ENCODE results near the gene ARL8A. TPM values are rescaled to one million over a fixed set of nuclear protein-coding genes. Genes with fewer than 3 reads are reported as not detected.

The ARL8A gene
- total and polyA plus RNA-seq, 10 of the 15 experiments (the other 5 are each of a cell fraction or from before 2014, with no cell fraction given), result 0.34 to 49.2 (median 15.4) TPM

DNA sequence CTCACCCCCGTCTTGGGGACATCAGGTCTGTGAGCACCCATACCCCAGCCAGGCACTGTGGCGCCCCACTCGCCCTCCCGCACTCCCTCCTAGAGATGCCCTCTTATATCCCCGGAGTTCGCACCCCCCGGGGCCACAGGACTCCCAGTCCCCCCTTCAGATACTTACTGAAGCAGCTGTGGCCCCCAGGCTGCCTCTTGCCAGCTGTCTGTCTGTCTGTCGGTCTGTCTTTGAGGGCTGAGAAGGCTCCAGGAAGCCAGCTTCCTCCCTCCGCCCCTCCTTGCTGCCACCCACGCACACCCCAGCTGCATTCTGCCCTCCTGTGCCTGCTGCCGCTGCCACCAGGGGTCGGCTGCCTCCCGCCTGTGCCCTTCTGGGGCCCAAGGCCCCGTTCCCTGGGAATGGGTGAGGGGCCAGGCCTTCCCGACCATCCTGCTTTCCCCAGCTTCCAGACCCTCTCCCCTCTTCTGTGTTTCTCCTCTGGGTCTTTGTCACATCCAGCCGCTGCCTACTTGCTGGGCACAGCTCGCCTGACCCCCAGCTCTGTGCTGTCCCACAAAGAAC is 15.9 kb upstream of the ARL8A start, which contains the start of gene PTPN7 (continued):
- TF ChIP-seq, protein P1, sequence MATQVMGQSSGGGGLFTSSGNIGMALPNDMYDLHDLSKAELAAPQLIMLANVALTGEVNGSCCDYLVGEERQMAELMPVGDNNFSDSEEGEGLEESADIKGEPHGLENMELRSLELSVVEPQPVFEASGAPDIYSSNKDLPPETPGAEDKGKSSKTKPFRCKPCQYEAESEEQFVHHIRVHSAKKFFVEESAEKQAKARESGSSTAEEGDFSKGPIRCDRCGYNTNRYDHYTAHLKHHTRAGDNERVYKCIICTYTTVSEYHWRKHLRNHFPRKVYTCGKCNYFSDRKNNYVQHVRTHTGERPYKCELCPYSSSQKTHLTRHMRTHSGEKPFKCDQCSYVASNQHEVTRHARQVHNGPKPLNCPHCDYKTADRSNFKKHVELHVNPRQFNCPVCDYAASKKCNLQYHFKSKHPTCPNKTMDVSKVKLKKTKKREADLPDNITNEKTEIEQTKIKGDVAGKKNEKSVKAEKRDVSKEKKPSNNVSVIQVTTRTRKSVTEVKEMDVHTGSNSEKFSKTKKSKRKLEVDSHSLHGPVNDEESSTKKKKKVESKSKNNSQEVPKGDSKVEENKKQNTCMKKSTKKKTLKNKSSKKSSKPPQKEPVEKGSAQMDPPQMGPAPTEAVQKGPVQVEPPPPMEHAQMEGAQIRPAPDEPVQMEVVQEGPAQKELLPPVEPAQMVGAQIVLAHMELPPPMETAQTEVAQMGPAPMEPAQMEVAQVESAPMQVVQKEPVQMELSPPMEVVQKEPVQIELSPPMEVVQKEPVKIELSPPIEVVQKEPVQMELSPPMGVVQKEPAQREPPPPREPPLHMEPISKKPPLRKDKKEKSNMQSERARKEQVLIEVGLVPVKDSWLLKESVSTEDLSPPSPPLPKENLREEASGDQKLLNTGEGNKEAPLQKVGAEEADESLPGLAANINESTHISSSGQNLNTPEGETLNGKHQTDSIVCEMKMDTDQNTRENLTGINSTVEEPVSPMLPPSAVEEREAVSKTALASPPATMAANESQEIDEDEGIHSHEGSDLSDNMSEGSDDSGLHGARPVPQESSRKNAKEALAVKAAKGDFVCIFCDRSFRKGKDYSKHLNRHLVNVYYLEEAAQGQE (IDR thresholded peaks at IDR 0.05; ENCODE audit: low read depth, low read length), result no peak
- no peak for TF ChIP-seq NFYA (IDR thresholded peaks at IDR 0.05; ENCODE audit: borderline replicate concordance, low read depth, low read length)
- TF ChIP-seq, protein P2, sequence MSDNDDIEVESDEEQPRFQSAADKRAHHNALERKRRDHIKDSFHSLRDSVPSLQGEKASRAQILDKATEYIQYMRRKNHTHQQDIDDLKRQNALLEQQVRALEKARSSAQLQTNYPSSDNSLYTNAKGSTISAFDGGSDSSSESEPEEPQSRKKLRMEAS (IDR thresholded peaks at IDR 0.05; ENCODE audit: low read depth, low read length), result no peak
- TF ChIP-seq SMAD5 (IDR thresholded peaks at IDR 0.05; ENCODE audit: low read depth), result no peak
- TF ChIP-seq RB1 (IDR thresholded peaks at IDR 0.05; ENCODE audit: borderline replicate concordance), result no peak; the same call in 1 of the 2 replicates
- TF ChIP-seq SMARCA5 (IDR thresholded peaks at IDR 0.05), result peak; percentile 84
- TF ChIP-seq POLR2AphosphoS2 (IDR thresholded peaks at IDR 0.05; ENCODE audit: low read depth, low read length), result peak; percentile 27; the same call in 1 of the 2 replicates
- TF ChIP-seq CBX3 (IDR thresholded peaks at IDR 0.05; ENCODE audit: borderline replicate concordance, low read depth), result no peak
- TF ChIP-seq, protein P3, sequence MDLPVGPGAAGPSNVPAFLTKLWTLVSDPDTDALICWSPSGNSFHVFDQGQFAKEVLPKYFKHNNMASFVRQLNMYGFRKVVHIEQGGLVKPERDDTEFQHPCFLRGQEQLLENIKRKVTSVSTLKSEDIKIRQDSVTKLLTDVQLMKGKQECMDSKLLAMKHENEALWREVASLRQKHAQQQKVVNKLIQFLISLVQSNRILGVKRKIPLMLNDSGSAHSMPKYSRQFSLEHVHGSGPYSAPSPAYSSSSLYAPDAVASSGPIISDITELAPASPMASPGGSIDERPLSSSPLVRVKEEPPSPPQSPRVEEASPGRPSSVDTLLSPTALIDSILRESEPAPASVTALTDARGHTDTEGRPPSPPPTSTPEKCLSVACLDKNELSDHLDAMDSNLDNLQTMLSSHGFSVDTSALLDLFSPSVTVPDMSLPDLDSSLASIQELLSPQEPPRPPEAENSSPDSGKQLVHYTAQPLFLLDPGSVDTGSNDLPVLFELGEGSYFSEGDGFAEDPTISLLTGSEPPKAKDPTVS (IDR thresholded peaks at IDR 0.05; ENCODE audit: low read depth, low read length), result no peak
- TF ChIP-seq, protein P4, sequence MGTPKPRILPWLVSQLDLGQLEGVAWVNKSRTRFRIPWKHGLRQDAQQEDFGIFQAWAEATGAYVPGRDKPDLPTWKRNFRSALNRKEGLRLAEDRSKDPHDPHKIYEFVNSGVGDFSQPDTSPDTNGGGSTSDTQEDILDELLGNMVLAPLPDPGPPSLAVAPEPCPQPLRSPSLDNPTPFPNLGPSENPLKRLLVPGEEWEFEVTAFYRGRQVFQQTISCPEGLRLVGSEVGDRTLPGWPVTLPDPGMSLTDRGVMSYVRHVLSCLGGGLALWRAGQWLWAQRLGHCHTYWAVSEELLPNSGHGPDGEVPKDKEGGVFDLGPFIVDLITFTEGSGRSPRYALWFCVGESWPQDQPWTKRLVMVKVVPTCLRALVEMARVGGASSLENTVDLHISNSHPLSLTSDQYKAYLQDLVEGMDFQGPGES (IDR thresholded peaks at IDR 0.05), result no peak
- TF ChIP-seq, protein P5, sequence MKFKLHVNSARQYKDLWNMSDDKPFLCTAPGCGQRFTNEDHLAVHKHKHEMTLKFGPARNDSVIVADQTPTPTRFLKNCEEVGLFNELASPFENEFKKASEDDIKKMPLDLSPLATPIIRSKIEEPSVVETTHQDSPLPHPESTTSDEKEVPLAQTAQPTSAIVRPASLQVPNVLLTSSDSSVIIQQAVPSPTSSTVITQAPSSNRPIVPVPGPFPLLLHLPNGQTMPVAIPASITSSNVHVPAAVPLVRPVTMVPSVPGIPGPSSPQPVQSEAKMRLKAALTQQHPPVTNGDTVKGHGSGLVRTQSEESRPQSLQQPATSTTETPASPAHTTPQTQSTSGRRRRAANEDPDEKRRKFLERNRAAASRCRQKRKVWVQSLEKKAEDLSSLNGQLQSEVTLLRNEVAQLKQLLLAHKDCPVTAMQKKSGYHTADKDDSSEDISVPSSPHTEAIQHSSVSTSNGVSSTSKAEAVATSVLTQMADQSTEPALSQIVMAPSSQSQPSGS (IDR thresholded peaks at IDR 0.05; ENCODE audit: low read length), result no peak
- no peak for TF ChIP-seq FOXM1 (IDR thresholded peaks at IDR 0.05; ENCODE audit: low read depth, low read length)
- peak; percentile 80 for TF ChIP-seq GATAD2B (conservative IDR thresholded peaks at IDR 0.05; ENCODE audit: low read depth)
- TF ChIP-seq CREM (IDR thresholded peaks at IDR 0.05; ENCODE audit: low read depth), result no peak
- no peak for TF ChIP-seq CBX5 (IDR thresholded peaks at IDR 0.05; ENCODE audit: low read depth)
- 0 out of 2 replicates have a peak, but pooled peaks have one; percentile 19 for TF ChIP-seq HCFC1 (IDR thresholded peaks at IDR 0.05; ENCODE audit: low read length)
- TF ChIP-seq, protein P6, sequence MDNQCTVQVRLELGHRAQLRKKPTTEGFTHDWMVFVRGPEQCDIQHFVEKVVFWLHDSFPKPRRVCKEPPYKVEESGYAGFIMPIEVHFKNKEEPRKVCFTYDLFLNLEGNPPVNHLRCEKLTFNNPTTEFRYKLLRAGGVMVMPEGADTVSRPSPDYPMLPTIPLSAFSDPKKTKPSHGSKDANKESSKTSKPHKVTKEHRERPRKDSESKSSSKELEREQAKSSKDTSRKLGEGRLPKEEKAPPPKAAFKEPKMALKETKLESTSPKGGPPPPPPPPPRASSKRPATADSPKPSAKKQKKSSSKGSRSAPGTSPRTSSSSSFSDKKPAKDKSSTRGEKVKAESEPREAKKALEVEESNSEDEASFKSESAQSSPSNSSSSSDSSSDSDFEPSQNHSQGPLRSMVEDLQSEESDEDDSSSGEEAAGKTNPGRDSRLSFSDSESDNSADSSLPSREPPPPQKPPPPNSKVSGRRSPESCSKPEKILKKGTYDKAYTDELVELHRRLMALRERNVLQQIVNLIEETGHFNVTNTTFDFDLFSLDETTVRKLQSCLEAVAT (IDR thresholded peaks at IDR 0.05), result 0 out of 2 replicates have a peak, but pooled peaks have one; percentile 11
- TF ChIP-seq TARDBP (IDR thresholded peaks at IDR 0.05; ENCODE audit: borderline replicate concordance), result 0 out of 2 replicates have a peak, but pooled peaks have one; percentile 30
- TF ChIP-seq EED (IDR thresholded peaks at IDR 0.05; ENCODE audit: low read depth), result peak; percentile 43
- TF ChIP-seq MXI1 (IDR thresholded peaks at IDR 0.05; ENCODE audit: low read depth, low read length), result no peak
- TF ChIP-seq, protein P7, sequence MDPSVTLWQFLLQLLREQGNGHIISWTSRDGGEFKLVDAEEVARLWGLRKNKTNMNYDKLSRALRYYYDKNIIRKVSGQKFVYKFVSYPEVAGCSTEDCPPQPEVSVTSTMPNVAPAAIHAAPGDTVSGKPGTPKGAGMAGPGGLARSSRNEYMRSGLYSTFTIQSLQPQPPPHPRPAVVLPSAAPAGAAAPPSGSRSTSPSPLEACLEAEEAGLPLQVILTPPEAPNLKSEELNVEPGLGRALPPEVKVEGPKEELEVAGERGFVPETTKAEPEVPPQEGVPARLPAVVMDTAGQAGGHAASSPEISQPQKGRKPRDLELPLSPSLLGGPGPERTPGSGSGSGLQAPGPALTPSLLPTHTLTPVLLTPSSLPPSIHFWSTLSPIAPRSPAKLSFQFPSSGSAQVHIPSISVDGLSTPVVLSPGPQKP (IDR thresholded peaks at IDR 0.05; ENCODE audit: low read depth, low read length), result no peak

Measured in GM12878 (cell line).